SH-SY5Y (cell line): ENCODE measurements around the gene BCL2A1.

Source experiments
- GATA2 ChIP-seq: IDR thresholded peaks from 2 replicates; pipeline ENCODE4 v1.6.1; 2011; ENCODE audit warnings: mild to moderate bottlenecking, low read depth, low read length
- GATA3 ChIP-seq: IDR thresholded peaks from 2 replicates; pipeline ENCODE4 v1.6.1; 2011; ENCODE audit warnings: low read depth, mild to moderate bottlenecking, low read length, moderate library complexity

DNA sequence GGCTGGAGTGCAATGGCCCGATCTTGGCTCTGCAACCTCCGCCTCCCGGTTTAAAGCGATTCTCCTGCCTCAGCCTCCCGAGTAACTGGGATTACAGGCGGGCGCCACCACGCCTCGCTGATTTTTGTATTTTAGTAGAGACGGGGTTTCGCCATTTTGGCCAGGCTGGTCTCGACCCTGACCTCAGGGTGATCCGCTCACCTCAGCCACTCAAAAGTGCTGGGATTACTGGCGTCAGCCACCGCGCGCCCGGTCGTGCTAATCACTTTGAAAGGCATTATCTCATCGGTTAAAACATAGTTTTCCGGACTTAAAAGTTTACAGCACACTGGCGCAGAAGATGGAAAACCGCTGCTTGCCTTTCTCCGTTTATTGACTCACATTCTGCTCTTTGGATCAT is 46.6 kb downstream of the BCL2A1 start:
- TF ChIP-seq GATA2 (no peak), GATA3 (no peak)
